ENCODE results near the gene SFTA2. TPM values are rescaled to one million over a fixed set of nuclear protein-coding genes. Genes with fewer than 3 reads are reported as not detected.

The SFTA2 gene
- total RNA-seq, 1 donor from 2014 or later, result not detected

GRCh38 chr6:30884521-30885480 lies 47.2 kb downstream of the SFTA2 start:
- H3K36me3 ChIP-seq (ENCODE audit: control insufficient read depth, insufficient read depth, low read length), result peaks cover 9% of the 10 kb centered on the region
- peak; percentile 54 for DNase-seq (ENCODE audit: low read depth)
- TF ChIP-seq CTCF (IDR thresholded peaks at IDR 0.05; ENCODE audit: insufficient read depth, low read length, severe bottlenecking), result no peak
- FAIRE-seq, result no peak
- H3K27me3 ChIP-seq (ENCODE audit: control insufficient read depth, insufficient read depth, low read length), result no peaks in the 10 kb centered on the region
- peak overlapping the region; percentile 64 for H3K4me3 ChIP-seq (ENCODE audit: low read depth, low read length)

GRCh38 chr6:30883685-30884520 lies 48.1 kb downstream of the SFTA2 start, which contains the start of gene DDR1:
DDR1 (plus strand) TSS chr6:30884519; CDS start chr6:30888730, 4,211 bp downstream.
- DNase-seq (ENCODE audit: low read depth), result peak; percentile 79
- H3K36me3 ChIP-seq (ENCODE audit: control insufficient read depth, insufficient read depth, low read length), result peaks cover 4% of the 10 kb centered on the region
- H3K27me3 ChIP-seq (ENCODE audit: control insufficient read depth, insufficient read depth, low read length), result no peaks in the 10 kb centered on the region
- H3K4me3 ChIP-seq (ENCODE audit: low read depth, low read length), result peak within 1 kb of the TSS; percentile 64
- no peak for TF ChIP-seq CTCF (IDR thresholded peaks at IDR 0.05; ENCODE audit: insufficient read depth, low read length, severe bottlenecking)
- no peak for FAIRE-seq

GRCh38 chr6:30882759-30883684 lies 48.9 kb downstream of the SFTA2 start:
- Histone ChIP-seq H3K36me3 (ENCODE audit: control insufficient read depth, insufficient read depth, low read length) (peaks cover 1% of the 10 kb centered on the region), H3K4me3 (ENCODE audit: low read depth, low read length) (peak overlapping the region; percentile 64), H3K27me3 (ENCODE audit: control insufficient read depth, insufficient read depth, low read length) (no peaks in the 10 kb centered on the region)
- no peak for TF ChIP-seq CTCF (IDR thresholded peaks at IDR 0.05; ENCODE audit: insufficient read depth, low read length, severe bottlenecking)
- FAIRE-seq (no peak), DNase-seq (ENCODE audit: low read depth) (peak; percentile 84)

- no peak for TF ChIP-seq CTCF (IDR thresholded peaks at IDR 0.05; ENCODE audit: insufficient read depth, low read length, severe bottlenecking)
- H3K4me3 ChIP-seq (ENCODE audit: low read depth, low read length), result peak overlapping the region; percentile 64
Measured at GRCh38 chr6:30882204-30882758, 49.7 kb downstream of the SFTA2 start.

More at GRCh38 chr6:30882204-30882758, 49.7 kb downstream of the SFTA2 start:
- no peaks in the 10 kb centered on the region for H3K27me3 ChIP-seq (ENCODE audit: control insufficient read depth, insufficient read depth, low read length)
- peaks cover 1% of the 10 kb centered on the region for H3K36me3 ChIP-seq (ENCODE audit: control insufficient read depth, insufficient read depth, low read length)
- FAIRE-seq, result no peak
- no peak for DNase-seq (ENCODE audit: low read depth)

Measured in bronchial epithelial cell (primary cell).